HS-27A (cell line): Measurements from ENCODE around the gene WDPCP.
"Not testable (repeated sequence)": the region's sequence is repeated elsewhere in the genome, so short reads cannot be mapped to it uniquely, and the experiment has no call there.

Source experiments
- DNase-seq: peaks from one replicate; pipeline ENCODE4 v3.0.0-alpha.2; 2012; ENCODE audit warnings: low read depth, missing footprints

Gene WDPCP

DNA sequence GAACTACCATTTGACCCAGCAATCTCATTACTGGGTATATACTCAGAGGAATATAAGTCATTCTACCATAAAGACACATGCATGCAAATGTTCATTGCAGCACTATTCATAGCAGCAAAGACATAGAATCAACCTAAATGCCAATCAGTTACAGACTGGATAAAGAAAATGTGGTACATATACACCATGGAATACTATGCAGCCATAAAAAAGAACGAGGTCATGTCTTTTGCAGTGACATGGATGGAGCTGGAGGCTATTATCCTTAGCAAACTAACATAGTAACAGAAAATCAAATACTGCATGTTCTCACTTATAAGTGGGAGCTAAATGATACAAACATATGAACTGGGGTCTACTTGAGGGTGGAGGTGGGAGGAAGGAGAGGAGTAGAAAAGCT, 230.6 kb downstream of the WDPCP start:
- not testable (repeated sequence) for DNase-seq

DNA sequence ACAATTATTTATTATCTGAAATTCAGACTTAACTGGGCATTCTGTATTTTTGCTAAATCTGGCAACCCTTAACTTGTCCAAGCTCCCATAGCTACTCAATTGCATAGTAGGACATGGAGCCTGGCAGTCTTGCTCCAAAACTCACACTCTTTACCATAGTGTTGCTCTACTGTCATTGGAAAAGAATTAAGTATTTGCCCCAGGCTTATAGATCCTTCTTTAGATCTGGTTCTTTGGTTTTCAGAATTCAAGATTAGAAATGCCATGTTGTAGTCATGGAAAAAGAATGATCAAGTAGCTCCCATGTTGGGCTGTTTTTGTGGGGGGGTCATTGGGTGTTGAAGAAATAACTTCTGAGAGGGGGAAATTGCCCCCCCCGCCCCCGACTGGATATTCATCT, 240.9 kb downstream of the WDPCP start:
- DNase-seq = no peak

DNA sequence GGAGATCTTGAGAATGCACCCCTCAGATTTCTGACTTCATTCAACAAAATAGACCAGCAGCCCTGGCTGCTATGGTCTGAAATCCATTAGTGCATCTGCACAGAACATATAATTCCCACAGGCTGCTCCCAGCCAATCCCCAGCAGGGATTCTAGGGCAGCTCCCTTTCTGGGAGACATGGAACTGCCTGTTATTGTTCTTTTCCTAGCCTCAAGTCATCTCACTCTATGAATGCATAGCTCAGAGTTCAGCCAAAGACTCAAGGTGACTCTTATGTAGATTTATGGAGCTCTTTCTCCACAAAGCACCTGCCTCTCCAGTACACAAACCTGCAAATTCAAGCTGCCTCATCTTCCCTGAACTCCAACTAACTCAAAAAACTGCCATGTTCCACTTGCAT, 241.9 kb downstream of the WDPCP start:
- DNase-seq = no peak

- no peak for DNase-seq
Observed at GRCh38 chr2:63345285-63345633, 243.0 kb downstream of the WDPCP start.

GRCh38 chr2:63344575-63345284, 243.5 kb downstream of the WDPCP start:
- DNase-seq = no peak

GRCh38 chr2:63343397-63344109, 244.7 kb downstream of the WDPCP start:
- DNase-seq = no peak

DNA sequence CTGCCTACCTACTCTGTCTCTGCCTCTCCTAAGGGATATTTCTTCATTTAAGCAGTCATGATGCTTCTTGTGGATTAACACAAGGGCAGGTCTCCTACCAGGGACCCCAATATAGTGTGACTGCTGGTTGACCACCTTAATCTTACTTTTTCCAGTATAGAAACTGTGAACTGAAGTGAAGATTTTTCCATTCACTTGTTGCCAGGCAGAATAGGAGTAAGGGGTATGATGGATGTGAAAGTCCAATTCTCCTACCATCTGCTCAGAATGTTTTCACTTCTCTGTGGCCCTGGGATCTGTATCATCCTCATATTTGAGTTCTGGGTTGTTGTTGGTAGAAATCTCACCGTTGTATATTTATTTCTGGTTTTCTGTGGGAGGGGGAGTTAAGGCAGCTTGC, 247.8 kb downstream of the WDPCP start:
- no peak for DNase-seq

DNA sequence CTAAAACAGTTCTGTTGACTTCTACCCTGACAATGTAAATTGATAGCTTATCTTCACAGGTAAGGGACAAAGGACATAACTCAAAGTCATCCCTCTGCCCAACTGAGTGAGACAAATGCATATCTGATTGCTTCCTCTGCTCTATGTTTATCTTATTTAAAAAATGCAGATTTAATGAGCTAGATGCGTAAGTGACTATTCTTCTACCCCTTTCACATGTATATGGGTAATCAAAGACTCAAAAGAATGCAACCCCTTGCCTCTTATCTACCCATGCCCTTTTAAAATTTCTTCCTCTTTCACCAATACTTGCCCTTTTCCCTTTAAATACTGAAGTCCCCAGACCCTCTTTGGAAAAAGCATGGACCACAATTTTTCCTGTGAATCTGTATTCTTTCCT, 253.4 kb downstream of the WDPCP start:
- DNase-seq = no peak

- DNase-seq = no peak
Observed at GRCh38 chr2:63326473-63326872, 261.8 kb downstream of the WDPCP start.

DNA sequence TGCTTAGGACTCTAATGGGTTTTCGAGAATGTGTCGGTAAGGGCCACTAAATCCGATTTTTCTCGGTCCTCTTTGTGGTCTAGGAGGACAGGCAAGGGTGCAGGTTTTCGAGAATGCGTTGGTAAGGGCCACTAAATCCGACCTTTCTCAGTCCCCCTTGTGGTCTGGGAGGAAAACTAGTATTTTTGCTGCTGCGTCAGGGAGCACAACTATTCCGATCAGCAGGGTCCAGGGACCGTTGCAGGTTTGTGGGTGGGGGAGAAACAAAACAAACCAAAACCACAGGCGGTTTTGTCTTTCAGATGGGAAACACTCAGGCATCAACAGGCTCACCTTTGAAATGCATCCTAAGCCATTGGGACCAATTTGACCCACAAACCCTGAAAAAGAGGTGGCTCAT, 264.6 kb downstream of the WDPCP start:
- not testable (repeated sequence) for DNase-seq

- DNase-seq = not testable (repeated sequence)
Observed at GRCh38 chr2:63321973-63322372, 266.3 kb downstream of the WDPCP start.

GRCh38 chr2:63320669-63321068, 267.6 kb downstream of the WDPCP start:
- no peak for DNase-seq

DNA sequence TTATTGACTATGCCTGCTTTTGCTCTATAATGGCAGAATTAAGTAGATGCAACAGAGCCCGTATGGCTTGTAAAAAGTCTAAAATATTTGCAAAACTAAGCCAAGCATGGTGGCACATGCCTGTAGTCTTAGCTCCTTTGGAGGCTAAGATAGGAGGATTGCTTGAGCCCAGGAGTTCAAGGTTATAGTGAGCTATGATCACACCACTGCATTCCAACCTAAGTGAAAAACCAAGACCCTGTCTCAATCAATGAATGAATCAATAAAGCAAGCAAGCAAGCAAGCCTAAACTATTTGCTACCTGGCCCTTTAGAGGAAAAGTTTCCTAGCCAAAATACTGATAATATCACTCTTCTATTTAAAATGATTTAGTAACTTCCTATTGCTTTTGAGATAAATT, 277.7 kb downstream of the WDPCP start:
- no peak for DNase-seq

DNA sequence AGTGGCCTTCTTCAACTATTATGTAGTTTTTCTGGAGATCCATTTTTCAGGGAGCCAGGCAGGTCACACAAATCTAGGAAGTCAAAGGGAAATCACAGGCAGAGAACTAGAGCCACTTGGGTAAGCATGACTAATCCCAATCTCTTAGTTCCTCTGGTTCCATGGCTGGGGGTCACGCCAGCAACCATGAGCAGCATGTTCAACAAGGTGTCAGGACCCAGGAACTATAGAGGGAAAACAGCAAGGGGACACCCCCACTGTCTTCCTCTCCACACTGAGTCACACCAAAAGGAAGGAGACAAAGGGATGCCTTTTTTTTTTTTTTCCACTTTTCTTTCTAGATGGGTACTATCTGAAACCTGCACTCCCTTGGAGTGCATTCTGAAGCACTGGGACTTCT, 286.8 kb downstream of the WDPCP start:
- DNase-seq = no peak

GRCh38 chr2:63300835-63301234, 287.4 kb downstream of the WDPCP start:
- no peak for DNase-seq

- no peak for DNase-seq
Observed at GRCh38 chr2:63287956-63288355, 300.3 kb downstream of the WDPCP start.

DNA sequence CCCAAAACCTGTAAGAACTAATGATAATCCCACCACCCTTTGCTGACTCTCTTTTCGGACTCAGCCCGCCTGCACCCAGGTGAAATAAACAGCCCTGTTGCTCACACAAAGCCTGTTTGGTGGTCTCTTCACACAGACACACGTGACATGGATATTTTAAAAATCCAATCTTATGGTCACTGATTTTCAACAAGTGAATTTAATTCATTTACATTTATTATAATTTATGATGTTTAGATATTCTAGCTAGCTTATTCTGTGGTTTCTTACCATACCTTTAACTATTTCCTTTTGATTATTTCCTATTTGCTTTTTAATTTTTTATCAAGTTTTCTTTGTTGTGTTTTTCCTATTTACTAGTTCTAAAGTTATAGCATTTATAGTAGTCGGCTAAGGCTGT, 301.8 kb downstream of the WDPCP start:
- DNase-seq = not testable (repeated sequence)

DNA sequence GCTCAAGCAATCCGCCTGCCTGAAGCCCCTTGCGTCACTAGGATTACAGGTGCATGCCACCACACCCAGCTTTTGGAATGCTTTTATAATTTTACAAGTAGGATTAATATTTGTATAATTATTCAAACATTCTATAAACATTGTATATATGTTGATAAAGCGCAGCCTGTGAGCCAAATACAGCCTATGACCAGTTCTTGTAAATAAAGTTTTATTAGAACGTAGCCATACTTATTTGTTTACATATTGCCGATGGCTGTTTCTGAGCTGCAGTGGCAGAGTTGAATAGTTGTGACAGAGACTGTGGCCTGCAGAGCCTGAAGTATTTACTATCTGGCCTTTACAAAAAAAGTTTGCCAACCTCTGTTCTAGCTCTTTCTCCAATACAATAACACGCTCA, 305.0 kb downstream of the WDPCP start:
- no peak for DNase-seq

GRCh38 chr2:63272560-63272959, 315.7 kb downstream of the WDPCP start:
- DNase-seq = no peak

GRCh38 chr2:63270717-63271116, 317.6 kb downstream of the WDPCP start:
- no peak for DNase-seq

- no peak for DNase-seq
Observed at GRCh38 chr2:63268946-63269345, 319.3 kb downstream of the WDPCP start.

GRCh38 chr2:63261137-63261621, 327.1 kb downstream of the WDPCP start:
- no peak for DNase-seq

DNA sequence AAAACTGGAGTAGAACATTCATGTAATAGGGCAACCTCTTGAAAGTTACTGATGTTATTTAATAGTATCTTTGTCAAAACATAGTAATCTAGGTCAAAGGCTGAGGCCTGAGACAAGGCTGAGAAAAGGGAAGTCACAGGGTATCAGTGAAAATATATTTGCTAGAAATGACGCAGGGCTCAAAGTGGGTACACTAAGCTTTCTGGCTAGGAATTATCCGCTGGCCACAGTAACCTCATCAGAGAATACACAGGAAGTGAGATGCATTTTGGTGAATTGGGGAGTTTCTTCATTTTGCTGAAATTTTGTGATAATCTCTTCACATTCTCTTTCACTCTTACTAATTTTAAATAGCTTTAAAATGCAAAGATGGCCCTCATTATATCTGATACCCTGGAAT, 330.8 kb downstream of the WDPCP start:
- DNase-seq = no peak

DNA sequence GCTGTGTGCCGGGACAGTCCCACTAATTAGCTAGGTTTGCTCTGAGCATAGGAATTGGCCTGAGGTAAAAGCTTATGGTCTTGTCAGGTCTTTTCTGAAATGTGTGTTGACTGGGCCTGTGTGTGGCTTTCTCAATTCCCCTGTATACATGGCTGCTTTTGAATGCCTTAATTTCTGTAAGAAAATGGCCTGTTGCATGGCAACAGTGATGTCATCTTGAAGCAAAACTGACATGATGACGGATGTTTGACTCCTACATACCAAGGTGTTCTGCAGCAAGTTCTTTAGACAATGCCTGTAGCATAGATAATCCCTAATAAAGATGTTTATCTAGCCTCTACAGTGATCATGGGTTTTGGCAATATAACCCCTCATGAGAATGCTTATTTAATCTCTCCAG, 339.1 kb downstream of the WDPCP start:
- no peak for DNase-seq
